HG03095 (cell line): ENCODE measurements around the gene LECT2.

Experiments used
- ATAC-seq: cut with Tn5 transposase; IDR thresholded peaks from one replicate; pipeline ENCODE4 v1.9.1; 2021; ENCODE audit warnings: moderate library complexity; ENCODE audit not compliant: unreplicated experiment

Gene LECT2

GRCh38 chr5:135954899-135955298 lies at the start of gene LECT2:
Gene LECT2, minus strand, starts transcription at chr5:135954983. Its CDS starts 150 bp downstream, at chr5:135954833.
- ATAC-seq = no peak

DNA sequence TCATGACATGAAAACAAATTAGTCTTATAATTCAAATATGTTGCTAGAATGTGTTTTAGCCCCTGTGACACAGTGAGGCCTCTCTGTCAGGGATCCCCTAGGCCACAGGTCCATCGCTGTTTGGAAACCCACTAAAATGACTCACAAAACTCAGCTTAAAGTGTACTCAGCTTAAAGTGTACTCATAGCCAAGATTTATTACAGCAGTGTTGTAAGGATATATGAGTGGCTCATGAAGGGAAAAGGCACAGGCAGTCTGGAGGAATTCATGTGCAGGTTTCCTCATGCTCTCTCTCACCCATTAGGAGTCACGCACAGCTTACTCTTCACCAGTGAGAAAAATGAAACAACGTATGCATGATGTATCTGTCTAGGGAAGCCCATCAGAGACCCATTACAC lies 49.7 kb upstream of the LECT2 start:
- no peak for ATAC-seq

DNA sequence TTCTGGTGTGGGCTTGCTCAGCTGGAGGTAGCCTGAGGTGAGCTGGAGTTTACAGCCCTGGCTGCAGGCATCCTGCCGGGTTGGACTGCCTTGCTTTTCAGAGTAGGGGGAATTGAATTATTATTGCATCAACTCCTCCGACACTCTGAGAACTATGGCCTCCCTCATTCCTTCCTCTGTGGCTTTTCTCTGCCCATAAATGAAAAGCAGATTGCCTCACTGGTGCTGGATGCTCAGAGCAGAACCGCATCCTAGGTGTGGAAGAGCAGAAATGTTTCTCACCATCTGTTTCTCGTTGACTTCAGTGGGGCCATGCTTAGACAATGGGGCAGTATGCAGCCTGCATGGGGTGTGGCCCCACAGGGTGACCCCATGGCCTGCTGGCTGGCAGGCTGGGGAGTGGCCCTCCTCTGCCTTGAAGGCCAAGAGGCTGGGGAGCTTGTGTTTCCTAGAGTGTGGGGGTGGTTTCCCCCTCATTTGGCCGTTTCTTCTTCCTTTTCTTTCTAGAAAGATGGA lies 46.7 kb upstream of the LECT2 start:
- no peak for ATAC-seq

GRCh38 chr5:136000932-136001331 lies 46.1 kb upstream of the LECT2 start:
- ATAC-seq = no peak

- no peak for ATAC-seq
These were observed 45.4 kb upstream of the LECT2 start for GRCh38 chr5:136000147-136000546.

- no peak for ATAC-seq
These were observed 44.8 kb upstream of the LECT2 start for GRCh38 chr5:135999406-136000139.

- no peak for ATAC-seq
These were observed 44.1 kb upstream of the LECT2 start for GRCh38 chr5:135998889-135999288.

- no peak for ATAC-seq
These were observed 43.0 kb upstream of the LECT2 start for GRCh38 chr5:135997673-135998335.

GRCh38 chr5:135996611-135997010 lies 41.8 kb upstream of the LECT2 start:
- no peak for ATAC-seq

- ATAC-seq = no peak
These were observed 41.2 kb upstream of the LECT2 start for GRCh38 chr5:135995976-135996375.

GRCh38 chr5:135993880-135994636 lies 39.3 kb upstream of the LECT2 start:
- no peak for ATAC-seq

DNA sequence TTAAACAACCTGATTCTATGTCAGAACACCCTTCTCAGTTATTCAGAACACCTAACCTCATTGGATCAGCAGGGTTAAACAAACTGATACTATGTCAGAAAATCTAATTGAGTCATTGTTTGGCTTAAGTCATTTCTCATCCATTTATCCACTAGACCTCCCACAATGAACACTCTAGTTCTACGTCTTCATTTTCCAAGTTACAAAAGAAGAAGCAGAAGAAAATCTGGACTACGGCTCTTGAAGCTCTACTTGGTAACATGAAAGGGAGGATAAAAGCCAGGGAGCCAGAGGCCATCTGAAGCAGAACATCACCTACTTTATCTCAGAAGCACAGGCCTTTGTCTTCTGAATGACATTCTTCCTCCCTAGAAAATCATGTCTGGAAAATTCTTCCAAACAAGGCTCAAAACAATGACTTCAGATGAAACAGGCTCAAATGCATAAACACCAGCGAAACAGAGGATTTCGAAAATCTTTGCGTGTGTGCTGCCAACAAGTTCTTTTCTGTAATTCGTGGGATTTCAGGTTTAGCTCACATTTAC lies 38.6 kb upstream of the LECT2 start:
- no peak for ATAC-seq

DNA sequence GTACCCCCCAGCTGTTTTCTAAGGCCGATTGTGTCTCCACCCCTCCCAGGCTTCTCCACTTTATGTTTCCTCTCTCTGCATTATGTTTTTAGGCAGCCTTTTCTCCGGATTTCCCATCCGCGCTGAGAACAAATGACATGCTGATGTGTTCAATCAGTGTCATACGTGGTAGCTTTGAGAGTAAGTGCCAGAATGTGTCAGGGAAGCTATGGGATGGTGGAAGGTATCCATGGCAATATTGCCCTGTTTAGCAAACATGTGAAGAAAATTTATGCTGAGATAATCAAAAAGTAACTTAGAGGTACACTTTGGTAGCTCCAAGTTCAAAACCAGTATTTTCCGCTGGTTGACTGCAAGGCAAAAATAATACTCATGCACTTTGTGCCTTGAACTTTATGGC lies 36.6 kb upstream of the LECT2 start:
- no peak for ATAC-seq

- ATAC-seq = no peak
These were observed 35.9 kb upstream of the LECT2 start for GRCh38 chr5:135990528-135991255.

DNA sequence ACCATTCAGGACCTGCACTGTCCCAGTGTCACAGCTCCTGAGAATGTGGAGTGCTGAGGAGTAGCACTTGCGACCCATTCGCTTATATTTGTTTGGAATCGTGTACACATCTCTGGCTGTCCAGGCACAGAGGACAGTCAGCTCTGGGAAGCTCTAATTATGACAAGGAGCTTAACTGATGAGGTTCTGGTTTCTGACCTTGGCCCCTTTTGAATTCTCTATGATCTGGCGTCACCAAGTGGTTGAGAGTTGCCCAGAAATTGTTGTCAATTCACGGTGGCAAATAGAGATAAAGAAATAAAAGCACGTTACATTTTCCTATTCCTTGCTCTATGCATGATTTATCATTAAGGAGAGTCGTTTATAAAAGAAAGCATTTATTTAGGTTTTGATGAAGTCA lies 34.9 kb upstream of the LECT2 start:
- ATAC-seq = no peak

DNA sequence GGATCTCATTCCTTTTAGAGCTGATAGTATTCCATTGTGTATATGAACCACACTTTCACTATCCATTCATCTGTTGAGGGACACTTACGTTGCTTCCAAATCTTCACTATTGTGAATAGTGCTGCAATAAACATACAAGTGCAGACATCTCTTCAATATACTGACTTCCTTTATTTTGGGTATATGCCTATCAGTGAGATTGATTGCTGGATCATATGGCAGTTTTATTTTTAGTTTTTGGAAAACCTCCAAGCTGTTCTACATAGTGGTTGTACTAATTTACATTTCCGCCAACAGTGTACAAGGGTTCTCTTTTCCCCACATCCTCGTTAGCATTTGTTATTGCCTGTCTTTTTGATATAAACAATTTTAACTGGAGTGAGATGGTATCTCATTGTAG lies 33.8 kb upstream of the LECT2 start:
- ATAC-seq = no peak

DNA sequence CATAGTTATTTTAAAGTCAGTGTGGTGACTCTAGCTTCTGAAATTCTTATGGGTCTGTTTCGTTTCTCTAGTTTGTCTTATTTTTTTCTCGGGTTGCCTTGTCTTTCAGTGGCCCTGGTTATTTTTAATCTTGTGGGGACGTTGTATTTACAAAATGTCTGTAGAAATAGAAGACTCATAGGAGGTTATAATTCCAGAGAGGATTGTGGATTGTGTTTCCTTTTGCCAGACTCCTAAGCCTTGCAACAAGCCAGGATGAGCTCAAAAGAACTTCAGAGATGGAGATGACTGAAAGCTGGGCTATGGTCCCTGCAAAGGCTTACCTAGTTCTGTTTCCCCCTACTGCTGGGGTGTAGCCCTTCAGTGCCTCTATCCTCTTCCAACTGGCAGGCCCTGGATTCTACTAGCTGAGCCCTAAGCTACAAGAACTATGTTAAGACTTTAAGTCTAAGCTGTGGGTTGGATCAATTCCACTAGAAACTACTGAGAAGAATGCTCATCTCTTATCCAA lies 32.2 kb upstream of the LECT2 start:
- ATAC-seq = no peak

- no peak for ATAC-seq
These were observed 31.6 kb upstream of the LECT2 start for GRCh38 chr5:135986401-135986800.

DNA sequence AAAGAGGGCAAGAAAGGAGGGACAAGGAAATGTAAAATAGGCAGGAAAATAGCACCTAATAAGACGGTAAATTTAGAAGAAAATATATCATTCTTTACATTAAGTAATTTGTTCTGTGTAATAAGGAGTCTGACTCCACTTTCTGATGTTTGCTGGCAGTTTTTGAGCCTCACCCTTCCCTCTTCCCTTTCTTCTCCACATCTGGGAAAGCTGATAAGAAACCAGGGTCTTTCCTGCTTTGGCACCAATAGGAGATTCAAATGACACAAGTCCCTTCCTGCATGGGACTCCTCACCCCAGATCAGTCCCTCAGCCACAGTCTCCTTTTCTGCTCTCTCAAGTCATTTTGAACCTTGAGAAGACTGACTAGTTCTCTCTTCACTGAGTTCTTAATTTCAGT lies 31.2 kb upstream of the LECT2 start:
- ATAC-seq = no peak

DNA sequence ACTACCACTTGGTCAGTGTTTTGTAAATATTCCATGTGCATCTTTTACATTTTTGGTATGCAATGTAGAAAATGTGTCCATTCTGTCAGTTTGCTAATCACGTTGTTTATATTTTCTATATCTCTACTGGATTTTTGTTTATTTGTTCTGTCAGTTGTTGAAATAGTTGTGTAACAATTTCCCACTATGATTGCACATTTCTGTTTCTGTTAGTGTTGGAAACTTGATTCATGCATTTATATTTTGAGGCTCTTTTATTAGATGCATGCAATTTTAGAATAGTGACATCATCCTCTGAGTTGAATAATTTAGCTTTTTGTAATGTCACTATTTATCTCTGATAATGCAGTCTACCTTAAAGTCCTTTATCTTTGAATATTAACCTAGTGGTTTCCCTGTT lies 25.8 kb upstream of the LECT2 start:
- no peak for ATAC-seq

DNA sequence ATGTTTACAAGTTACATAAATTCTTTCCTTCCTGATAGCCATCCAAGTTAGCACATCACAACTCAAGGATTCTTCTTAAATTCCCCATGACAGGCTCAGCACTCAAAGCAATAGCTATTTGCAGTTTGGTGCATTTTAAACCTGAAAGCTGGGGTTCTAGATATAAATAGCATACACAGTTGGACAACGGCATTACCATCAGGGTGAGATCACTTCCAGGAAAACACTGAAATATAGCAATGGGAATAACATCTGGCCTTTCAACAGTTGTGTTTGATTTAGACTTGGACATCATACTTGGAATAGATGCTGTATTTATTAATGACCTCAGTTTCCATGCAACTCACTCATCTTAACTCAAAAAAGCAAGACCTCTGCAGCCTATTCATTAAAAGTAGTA lies 24.7 kb upstream of the LECT2 start:
- ATAC-seq = no peak
